ENCODE data around the gene ATP13A5. TPM values are rescaled to one million over a fixed set of nuclear protein-coding genes. Genes with fewer than 3 reads are reported as not detected.

The ATP13A5 gene
- total RNA-seq, 1 donor from 2014 or later, result not detected

- TF ChIP-seq CTCF (IDR thresholded peaks at IDR 0.05; ENCODE audit: insufficient read depth, low read depth, low read length), result no peak
- TF ChIP-seq EZH2 (IDR thresholded peaks at IDR 0.05; ENCODE audit: insufficient read depth, low read length), result no peak
- no peak overlapping the region for H3K4me3 ChIP-seq (ENCODE audit: insufficient read depth, low read depth, low read length)
- DNase-seq (ENCODE audit: low read depth), result no peak
- H3K9ac ChIP-seq (ENCODE audit: low read length), result no peak overlapping the region
- Mint-ChIP-seq H3K36me3 (ENCODE audit: low read depth, unreplicated experiment) (no peaks in the 10 kb centered on the region), H3K9me3 (ENCODE audit: unreplicated experiment) (no peaks in the 10 kb centered on the region), H3K27ac (ENCODE audit: unreplicated experiment) (no peak overlapping the region), H3K4me1 (ENCODE audit: low read depth, unreplicated experiment) (no peaks in the 10 kb centered on the region), H3K4me3 (ENCODE audit: unreplicated experiment) (no peak overlapping the region), H3K27me3 (ENCODE audit: low read depth, unreplicated experiment) (no peaks in the 10 kb centered on the region)
- no peak overlapping the region for H2AFZ ChIP-seq (ENCODE audit: low read depth, low read length)
- no peaks in the 10 kb centered on the region for H4K20me1 ChIP-seq (ENCODE audit: insufficient read depth, low read length)
- H3K4me2 ChIP-seq (ENCODE audit: low read length), result no peak overlapping the region
- H3K4me1 ChIP-seq (ENCODE audit: insufficient read depth, low read length), result no peaks in the 10 kb centered on the region
- no peaks in the 10 kb centered on the region for H3K36me3 ChIP-seq (ENCODE audit: insufficient read depth, low read length)
- FAIRE-seq, result no peak
- no peaks in the 10 kb centered on the region for H3K79me2 ChIP-seq (ENCODE audit: insufficient read depth, low read length)
- H3K27me3 ChIP-seq (ENCODE audit: insufficient read depth, low read length), result no peaks in the 10 kb centered on the region
- H3K27ac ChIP-seq (ENCODE audit: low read depth, low read length), result no peak overlapping the region
- H3K9me3 ChIP-seq (ENCODE audit: insufficient read depth, low read depth, low read length), result no peaks in the 10 kb centered on the region
Observed at GRCh38 chr3:193407688-193408087, 29.1 kb upstream of the ATP13A5 start.

GRCh38 chr3:193407112-193407511 is 28.6 kb upstream of the ATP13A5 start:
- Histone ChIP-seq H3K36me3 (ENCODE audit: insufficient read depth, low read length) (no peaks in the 10 kb centered on the region), H4K20me1 (ENCODE audit: insufficient read depth, low read length) (no peaks in the 10 kb centered on the region), H3K9ac (ENCODE audit: low read length) (no peak overlapping the region), H3K4me2 (ENCODE audit: low read length) (no peak overlapping the region), H3K9me3 (ENCODE audit: insufficient read depth, low read depth, low read length) (no peaks in the 10 kb centered on the region), H3K4me3 (ENCODE audit: insufficient read depth, low read depth, low read length) (no peak overlapping the region), H2AFZ (ENCODE audit: low read depth, low read length) (no peak overlapping the region), H3K79me2 (ENCODE audit: insufficient read depth, low read length) (no peaks in the 10 kb centered on the region), H3K4me1 (ENCODE audit: insufficient read depth, low read length) (no peaks in the 10 kb centered on the region), H3K27ac (ENCODE audit: low read depth, low read length) (no peak overlapping the region), H3K27me3 (ENCODE audit: insufficient read depth, low read length) (no peaks in the 10 kb centered on the region)
- Mint-ChIP-seq H3K4me1 (ENCODE audit: low read depth, unreplicated experiment) (no peaks in the 10 kb centered on the region), H3K36me3 (ENCODE audit: low read depth, unreplicated experiment) (no peaks in the 10 kb centered on the region), H3K9me3 (ENCODE audit: unreplicated experiment) (no peaks in the 10 kb centered on the region), H3K4me3 (ENCODE audit: unreplicated experiment) (no peak overlapping the region), H3K27ac (ENCODE audit: unreplicated experiment) (no peak overlapping the region), H3K27me3 (ENCODE audit: low read depth, unreplicated experiment) (no peaks in the 10 kb centered on the region)
- no peak for FAIRE-seq
- DNase-seq (ENCODE audit: low read depth), result no peak
- TF ChIP-seq EZH2 (IDR thresholded peaks at IDR 0.05; ENCODE audit: insufficient read depth, low read length), result no peak
- TF ChIP-seq CTCF (IDR thresholded peaks at IDR 0.05; ENCODE audit: insufficient read depth, low read depth, low read length), result no peak

- no peaks in the 10 kb centered on the region for H3K27me3 ChIP-seq (ENCODE audit: insufficient read depth, low read length)
- Mint-ChIP-seq H3K4me3 (ENCODE audit: unreplicated experiment) (no peak overlapping the region), H3K36me3 (ENCODE audit: low read depth, unreplicated experiment) (no peaks in the 10 kb centered on the region), H3K27me3 (ENCODE audit: low read depth, unreplicated experiment) (no peaks in the 10 kb centered on the region), H3K27ac (ENCODE audit: unreplicated experiment) (no peak overlapping the region), H3K4me1 (ENCODE audit: low read depth, unreplicated experiment) (no peaks in the 10 kb centered on the region), H3K9me3 (ENCODE audit: unreplicated experiment) (peaks cover 2% of the 10 kb centered on the region)
- no peaks in the 10 kb centered on the region for H3K79me2 ChIP-seq (ENCODE audit: insufficient read depth, low read length)
- no peak overlapping the region for H3K9ac ChIP-seq (ENCODE audit: low read length)
- TF ChIP-seq EZH2 (IDR thresholded peaks at IDR 0.05; ENCODE audit: insufficient read depth, low read length) (no peak), CTCF (IDR thresholded peaks at IDR 0.05; ENCODE audit: insufficient read depth, low read depth, low read length) (no peak)
- no peak overlapping the region for H2AFZ ChIP-seq (ENCODE audit: low read depth, low read length)
- H3K36me3 ChIP-seq (ENCODE audit: insufficient read depth, low read length), result no peaks in the 10 kb centered on the region
- no peaks in the 10 kb centered on the region for H3K9me3 ChIP-seq (ENCODE audit: insufficient read depth, low read depth, low read length)
- no peak for FAIRE-seq
- no peaks in the 10 kb centered on the region for H4K20me1 ChIP-seq (ENCODE audit: insufficient read depth, low read length)
- H3K27ac ChIP-seq (ENCODE audit: low read depth, low read length), result no peak overlapping the region
- DNase-seq (ENCODE audit: low read depth), result no peak
- no peaks in the 10 kb centered on the region for H3K4me1 ChIP-seq (ENCODE audit: insufficient read depth, low read length)
- H3K4me2 ChIP-seq (ENCODE audit: low read length), result no peak overlapping the region
- H3K4me3 ChIP-seq (ENCODE audit: insufficient read depth, low read depth, low read length), result no peak overlapping the region
Observed at GRCh38 chr3:193403307-193403706, 24.8 kb upstream of the ATP13A5 start.

Data from astrocyte (in vitro differentiated cells and primary cell).